GM12872 (cell line): ENCODE measurements around the gene ALG2.

Experiments
- TF ChIP-seq, protein P1 (sequence below): IDR thresholded peaks from 3 replicates; pipeline ENCODE4 v1.5.1; 2011; ENCODE audit warnings: low read depth, mild to moderate bottlenecking, low read length, moderate library complexity; ENCODE audit not compliant: insufficient read depth

Gene ALG2

GRCh38 chr9:99176527-99177013 lies 45.2 kb downstream of the ALG2 start:
- TF ChIP-seq, protein P1, sequence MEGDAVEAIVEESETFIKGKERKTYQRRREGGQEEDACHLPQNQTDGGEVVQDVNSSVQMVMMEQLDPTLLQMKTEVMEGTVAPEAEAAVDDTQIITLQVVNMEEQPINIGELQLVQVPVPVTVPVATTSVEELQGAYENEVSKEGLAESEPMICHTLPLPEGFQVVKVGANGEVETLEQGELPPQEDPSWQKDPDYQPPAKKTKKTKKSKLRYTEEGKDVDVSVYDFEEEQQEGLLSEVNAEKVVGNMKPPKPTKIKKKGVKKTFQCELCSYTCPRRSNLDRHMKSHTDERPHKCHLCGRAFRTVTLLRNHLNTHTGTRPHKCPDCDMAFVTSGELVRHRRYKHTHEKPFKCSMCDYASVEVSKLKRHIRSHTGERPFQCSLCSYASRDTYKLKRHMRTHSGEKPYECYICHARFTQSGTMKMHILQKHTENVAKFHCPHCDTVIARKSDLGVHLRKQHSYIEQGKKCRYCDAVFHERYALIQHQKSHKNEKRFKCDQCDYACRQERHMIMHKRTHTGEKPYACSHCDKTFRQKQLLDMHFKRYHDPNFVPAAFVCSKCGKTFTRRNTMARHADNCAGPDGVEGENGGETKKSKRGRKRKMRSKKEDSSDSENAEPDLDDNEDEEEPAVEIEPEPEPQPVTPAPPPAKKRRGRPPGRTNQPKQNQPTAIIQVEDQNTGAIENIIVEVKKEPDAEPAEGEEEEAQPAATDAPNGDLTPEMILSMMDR: no peak

DNA sequence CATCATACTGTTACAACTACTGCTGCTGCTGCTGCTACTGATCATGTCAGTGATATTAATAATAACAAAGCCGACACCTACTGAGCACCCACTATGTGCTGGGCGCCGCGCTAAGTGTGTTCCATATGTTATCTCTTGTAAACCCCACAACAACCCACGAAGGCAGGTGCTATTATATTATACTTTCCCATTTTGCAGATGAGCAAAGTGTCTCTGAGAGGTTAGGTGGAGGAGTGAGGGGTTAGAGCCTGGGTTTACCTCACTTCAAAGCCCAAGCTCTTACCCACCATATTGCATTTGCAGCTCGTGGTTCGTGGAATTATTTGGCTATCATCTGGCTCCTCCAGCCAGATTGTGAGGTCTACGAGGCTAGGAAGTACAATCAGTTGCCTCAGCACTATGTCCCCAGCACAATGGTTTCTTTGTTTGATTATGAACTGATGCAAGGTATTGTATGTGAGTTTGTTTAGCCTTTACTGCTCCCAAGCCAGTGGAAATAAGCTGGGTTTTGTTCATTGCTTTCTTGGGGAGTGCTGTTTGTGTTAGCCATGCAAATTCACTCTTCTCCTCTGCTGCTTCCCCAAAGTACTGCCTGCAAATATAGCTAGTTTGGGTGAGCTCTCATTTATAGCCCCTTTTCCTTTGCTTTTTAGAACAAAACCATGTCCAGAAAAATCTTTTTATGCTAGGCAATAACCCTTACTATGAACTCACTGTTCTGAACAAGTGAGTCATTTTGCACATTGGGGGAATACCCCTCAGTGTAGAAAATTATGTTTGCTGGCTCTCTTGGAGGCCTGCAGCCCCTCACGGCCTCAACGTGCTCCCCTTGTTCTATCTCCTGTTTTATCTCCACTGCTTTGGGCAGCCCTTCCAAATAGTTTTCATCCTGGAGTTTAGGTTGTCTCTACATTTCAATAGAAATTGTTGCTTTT lies 47.9 kb downstream of the ALG2 start:
- TF ChIP-seq, protein P1: no peak

- TF ChIP-seq, protein P1: no peak
Observed at GRCh38 chr9:99172124-99173091, 49.3 kb downstream of the ALG2 start.

GRCh38 chr9:99171225-99172123 lies 50.3 kb downstream of the ALG2 start:
- TF ChIP-seq, protein P1: no peak

DNA sequence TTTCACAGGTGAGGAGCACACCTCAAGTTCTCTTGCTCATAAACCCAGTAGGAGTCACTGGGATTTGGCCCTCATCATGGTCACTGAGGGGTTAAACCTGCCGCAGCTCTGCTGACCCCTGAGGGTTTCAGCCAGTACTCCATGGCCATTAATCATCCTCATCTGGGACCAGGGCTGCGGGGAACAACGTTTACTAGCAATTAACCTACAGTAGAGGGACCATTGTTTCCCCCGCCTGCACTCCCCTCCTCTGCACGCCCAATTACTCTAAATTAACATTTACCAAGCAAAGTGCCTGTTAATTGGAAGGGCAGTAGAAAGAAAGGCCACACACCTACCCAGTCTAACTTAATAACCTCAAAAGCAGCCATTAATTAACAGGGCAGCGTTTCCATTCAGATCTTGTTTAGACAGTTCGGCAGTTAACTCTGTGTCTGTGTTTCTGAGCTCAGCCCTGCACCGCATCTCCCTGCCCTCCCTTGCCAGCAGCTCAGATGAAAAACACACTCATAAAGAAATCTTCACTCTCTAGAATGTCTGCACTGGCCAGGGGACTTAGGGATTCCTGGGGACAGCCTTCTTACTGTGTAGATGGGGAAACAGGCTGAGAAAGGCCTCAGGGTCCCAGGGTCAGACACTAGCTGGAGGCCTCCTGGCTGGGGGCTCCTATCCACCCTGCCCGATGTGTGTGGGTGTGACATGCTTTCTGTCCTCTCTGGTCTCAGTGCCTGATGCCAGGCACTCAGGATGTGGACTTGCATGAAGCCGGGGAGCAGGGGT lies 51.6 kb downstream of the ALG2 start:
- TF ChIP-seq, protein P1: no peak

DNA sequence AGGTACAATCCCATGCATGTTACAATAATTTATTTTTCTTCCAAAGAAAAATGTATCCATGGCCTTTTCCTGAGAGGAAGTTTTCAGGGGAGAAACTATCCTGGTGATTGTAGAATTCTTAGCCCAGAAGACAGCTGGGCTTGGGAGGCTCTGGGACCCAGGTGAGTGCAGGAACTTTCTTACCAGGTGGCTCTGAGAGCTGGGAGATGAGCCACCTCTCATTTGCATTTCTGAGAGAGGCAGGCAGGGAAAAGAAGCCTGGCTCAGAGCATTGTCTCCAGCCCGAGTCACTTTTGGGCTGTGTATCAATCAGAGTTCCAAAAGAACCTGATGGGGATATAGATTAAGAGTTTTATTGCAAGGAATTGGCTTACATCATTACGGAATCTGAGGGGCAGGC lies 52.7 kb downstream of the ALG2 start:
- TF ChIP-seq, protein P1: no peak
